Cerebellar cortex (tissue), 1 donor: ENCODE data around the gene MAST4.

Source experiments
- DNase-seq: peaks from one replicate; pipeline ENCODE4 v3.0.0-alpha.2; 2015; ENCODE audit warnings: low spot score

Gene MAST4

DNA sequence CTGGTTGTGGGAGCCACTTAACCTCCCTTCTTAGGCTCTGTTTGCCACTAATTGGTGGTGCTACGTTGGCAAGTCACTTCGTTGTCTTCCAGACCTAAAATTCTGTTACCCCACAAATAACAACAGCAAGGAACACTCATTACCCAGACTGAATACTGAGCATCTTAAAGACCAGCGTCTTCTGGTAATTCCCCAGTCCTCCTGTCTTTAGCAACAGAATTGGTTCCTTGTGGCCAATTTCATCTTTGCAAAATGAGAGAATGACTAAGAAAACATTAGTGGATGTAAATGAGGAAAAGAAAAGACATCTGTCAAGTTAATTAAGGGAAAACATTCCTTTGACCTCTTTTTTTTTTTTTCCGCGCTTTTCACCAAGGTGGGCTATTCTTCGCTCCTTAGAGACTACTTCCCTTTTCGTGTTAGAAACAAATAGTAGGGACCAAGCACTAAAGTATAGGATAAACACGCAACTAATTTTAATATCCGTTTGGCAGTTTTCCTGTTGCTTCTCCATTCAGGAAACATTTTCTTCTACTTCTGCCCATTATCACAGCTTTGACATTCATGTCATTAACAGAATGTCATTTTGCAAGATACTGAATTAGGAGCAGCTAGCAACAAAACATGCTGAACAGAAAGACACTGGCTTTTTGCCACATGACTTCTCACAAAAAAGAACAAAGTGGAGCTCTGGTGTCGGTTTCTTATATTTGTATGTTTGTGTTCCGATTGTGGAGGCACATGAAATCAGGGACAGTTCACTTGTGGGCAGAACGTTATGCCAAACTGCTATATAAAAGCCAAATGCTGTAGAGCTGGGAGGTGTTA is 446.2 kb downstream of the MAST4 start:
- DNase-seq = peak; percentile 6

DNA sequence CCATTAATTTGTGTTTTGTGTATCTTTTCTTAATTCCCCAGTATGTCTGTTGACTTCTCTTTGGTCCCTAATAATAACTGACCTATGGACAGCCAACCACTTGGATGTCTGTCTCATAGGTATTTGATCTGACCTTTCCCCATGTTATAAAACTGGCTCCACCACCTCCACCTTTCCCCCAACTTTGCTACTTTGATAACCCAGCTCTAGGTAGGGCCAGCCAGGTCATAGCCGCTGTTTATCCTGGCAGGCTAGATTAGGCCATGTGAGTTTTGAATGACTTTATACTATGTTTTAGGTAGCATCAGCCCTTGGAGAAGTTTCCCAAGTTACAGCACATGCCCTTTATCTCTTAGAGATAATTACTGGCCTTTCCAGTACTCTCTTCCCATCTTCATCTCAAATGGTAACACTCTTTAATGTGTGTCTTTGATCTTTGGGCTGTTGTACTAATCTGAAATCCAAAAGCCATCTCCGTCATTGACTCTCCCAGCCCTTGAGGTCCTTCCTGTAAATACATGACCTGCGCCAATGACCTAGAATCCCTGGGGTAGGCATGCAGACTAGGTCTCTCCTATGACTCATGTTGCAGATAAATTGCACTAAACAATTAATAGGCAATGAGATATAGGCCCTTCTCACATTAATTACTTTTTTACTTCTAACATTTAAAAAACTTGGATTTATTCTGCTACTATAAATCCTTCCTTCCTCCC is 447.8 kb downstream of the MAST4 start:
- no peak for DNase-seq

DNA sequence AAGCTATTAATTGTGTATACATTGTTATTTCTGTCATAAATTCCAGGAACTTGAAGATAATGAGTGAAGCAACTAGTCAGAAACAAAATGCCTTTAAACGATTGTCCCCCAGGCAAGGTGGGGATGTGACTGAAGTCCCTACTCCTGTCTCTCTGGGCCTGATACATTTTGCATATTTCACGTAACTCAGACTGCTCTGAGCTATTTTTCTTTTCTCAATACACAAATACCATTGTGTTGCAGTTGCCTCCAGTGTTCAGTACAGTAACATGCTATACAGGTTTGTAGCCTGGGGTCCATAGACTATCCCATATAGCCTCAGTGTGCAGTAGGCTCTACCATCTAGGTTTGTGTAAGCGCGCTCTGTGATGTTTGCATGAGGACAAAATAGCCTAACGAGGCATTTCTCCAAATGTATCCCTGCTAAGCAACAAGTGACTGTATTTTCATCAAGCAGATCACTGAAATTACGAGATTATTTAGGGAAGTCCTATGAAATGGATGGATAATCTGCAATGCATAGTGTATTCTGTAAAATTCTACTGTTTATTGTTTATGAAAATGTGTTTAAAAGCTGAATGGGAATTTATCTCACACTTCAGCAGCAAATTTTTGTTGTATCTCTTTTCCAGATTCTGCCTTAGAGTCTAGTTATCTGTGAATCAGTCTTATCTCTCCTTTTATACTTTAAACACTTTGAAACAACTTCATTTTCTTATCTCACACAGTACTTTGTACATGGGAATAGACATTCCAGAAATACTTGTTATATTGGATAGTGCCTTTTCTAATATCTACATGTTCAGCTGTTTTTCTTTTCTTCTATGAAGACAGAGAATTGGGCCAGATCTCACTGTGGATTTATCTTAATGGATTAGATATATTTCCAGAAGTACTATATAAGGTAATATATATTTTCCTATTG is 449.9 kb downstream of the MAST4 start:
- no peak for DNase-seq

- DNase-seq = peak; percentile 91
Measured at GRCh38 chr5:67047160-67047559, 451.0 kb downstream of the MAST4 start.

GRCh38 chr5:67047616-67048015 is 451.4 kb downstream of the MAST4 start:
- DNase-seq = no peak

- no peak for DNase-seq
Measured at GRCh38 chr5:67050125-67050524, 453.9 kb downstream of the MAST4 start.

DNA sequence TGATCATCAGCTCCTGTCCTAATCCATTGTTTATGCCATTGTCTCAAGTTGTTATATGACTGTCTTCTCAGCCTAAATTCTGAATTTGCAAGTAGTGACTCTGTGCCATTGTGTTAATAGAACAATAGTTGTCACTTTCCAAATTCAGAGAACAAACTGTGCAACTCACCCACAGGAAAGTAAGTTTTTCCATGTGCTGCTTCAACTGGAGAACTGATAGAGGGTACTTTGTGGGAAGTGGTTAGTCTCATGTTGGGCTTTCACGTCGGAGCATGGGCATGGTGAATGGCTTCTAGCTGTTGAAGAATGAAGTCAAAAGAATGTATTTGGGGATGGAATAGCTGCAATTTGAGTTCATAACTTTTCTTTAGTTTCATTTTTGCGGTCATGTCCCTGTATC is 454.4 kb downstream of the MAST4 start:
- DNase-seq = no peak

GRCh38 chr5:67051164-67051563 is 455.0 kb downstream of the MAST4 start:
- no peak for DNase-seq

DNA sequence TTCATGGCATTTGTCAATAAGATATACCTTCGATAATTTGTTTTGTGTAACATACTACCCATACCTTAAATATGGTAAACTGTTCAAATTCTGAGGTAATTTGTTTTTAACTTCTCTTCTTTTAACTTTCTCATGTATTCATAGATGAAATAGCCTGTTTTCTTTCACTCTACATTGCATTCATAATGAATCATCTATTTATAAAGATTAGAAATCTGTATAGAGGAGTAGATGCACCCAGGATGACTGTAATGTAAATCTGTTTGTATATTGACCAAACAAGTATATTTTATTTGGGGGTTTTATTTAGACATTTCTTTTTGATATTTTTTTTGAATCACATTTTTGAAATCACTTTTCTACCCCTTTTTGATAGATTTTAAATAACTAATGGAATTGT is 455.8 kb downstream of the MAST4 start:
- DNase-seq = no peak

- DNase-seq = no peak
Measured at GRCh38 chr5:67053229-67053628, 457.0 kb downstream of the MAST4 start.

DNA sequence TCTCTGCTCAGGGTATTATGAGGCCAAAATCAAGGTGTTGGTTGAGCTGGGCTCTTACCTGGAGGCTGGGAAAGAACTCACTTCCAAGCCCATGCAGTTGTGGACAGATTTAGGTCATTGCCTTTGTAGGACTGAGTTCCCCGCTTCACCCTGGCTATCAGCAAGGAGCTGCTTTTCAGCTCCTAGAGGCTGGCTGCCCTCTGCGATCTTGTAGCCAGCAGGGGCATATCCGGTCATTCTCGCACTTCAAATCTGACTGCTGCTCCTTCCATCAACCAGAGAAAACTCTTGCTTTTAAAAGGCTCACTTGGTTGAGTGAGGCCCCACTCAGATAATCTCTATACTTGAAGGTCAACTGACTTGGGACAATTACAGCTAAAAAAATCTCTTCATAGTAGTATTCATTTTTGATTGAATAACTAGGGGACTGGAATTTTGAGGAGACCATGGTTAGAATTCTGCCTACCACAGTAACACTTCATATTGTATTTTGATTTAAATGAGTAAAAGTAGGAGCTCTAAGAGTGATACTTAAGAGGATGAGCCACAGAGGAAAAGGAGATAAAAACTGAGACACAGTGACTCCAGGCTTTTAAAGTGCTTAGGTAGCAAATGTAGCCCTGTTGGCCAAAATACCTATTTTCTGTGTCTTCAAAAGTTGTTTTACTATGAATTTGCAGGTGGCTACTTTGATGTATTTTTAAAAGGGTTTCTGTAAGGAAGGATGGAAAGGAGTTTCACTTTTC is 463.0 kb downstream of the MAST4 start:
- no peak for DNase-seq

DNA sequence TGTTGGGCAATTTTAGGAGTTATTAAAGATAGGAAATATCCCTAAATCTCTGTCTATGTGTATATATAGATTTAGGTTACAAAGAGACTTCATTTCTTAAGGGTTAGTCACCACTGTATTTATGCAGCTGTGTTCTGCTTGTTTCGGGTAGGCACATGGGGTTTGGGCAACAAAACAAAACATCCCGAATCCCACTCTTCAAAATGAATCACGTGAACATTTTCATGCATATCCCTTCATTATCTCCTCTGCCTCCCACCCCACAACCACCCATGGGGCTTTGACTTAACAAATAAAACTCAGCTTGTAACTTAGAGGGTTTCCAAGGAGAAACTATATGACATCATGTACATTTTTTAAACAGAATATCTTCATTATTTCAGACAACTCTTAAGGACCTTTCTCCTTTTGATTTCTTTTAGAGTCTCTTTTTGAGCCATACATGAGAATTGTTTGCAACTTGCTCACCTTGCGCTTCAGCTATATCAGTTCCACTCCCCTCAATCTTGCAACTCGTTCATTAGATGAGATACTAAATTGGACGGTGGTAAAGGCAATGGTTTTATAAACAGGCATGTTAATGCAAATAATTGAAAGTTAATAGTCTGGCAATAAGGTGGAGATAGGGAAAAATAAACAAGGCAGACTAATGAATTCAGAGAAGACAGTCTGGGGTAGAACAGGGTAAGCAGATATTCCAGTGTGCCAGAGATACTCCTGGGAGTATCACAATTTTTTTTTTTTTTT is 463.7 kb downstream of the MAST4 start:
- no peak for DNase-seq

GRCh38 chr5:67061511-67061910 is 465.3 kb downstream of the MAST4 start:
- no peak for DNase-seq

DNA sequence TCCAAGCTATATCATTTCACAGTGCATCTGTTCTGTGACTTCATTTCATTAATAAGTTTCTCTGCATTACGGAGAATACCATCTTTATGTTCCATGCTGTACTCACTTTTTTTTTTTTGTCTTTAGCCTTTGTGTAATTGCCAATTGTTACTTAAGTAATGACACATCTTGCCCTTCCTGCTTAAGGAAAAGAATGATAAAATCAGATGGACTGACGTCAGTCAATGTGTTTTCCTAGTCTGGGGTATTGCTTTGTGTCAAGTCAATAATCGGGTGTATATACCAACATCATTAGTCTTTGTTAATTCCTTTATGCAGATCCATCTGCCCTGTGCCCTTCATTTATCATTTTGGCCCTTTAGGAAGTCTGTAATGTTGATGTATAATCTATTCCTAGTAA is 466.9 kb downstream of the MAST4 start:
- no peak for DNase-seq

- DNase-seq = no peak
Measured at GRCh38 chr5:67063791-67064190, 467.6 kb downstream of the MAST4 start.

GRCh38 chr5:67065237-67065636 is 469.0 kb downstream of the MAST4 start:
- no peak for DNase-seq

GRCh38 chr5:67065696-67066095 is 469.5 kb downstream of the MAST4 start:
- DNase-seq = no peak

- no peak for DNase-seq
Measured at GRCh38 chr5:67066815-67067214, 470.6 kb downstream of the MAST4 start.

DNA sequence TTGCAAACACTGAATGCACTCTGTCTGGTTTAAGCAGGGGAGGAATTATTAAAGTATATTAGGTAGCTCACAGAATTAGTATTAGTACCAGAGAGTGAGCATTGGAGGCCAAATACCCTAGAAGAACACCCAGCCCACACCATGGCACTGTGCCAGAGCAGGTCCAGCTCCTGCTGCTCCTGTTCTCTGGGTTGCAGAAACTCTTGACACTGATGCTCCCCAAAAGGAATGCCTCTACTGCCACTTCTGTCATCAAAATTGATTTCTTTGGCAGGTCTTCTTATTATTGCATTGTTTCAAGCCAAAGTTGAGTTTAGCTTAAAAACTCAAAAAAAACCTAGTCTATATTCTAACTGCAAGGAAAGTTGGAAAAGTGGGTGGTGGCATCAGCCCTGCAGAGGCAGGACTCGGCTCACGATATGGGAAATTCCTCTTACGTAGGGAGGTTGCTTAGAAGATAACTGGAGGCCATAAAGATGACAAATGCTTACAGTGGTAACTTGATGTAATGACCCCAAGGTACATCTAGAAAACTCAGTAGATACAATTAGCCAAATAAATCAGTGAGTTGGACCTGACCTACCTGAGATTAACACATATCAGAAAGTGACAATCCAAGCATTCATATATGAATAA is 477.0 kb downstream of the MAST4 start:
- no peak for DNase-seq

DNA sequence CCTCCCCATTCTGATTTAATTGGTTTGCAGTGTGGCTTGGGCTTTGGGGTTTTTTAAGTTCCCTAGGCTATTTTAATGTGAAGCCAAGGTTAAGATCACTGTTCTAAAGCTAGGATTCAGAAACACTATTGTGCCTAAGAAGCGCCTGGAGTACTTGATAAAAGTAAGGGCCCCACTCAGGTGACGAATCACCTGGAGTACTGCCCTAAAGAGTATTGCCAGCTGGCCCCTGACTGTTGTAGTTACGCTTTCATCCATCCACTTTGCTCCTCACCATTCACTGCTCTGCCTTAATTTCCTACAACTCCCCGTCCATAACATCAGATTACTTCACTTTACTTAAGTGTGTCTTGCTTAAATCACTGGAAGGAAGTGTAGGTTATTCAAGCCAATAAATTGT is 481.1 kb downstream of the MAST4 start:
- DNase-seq = no peak

DNA sequence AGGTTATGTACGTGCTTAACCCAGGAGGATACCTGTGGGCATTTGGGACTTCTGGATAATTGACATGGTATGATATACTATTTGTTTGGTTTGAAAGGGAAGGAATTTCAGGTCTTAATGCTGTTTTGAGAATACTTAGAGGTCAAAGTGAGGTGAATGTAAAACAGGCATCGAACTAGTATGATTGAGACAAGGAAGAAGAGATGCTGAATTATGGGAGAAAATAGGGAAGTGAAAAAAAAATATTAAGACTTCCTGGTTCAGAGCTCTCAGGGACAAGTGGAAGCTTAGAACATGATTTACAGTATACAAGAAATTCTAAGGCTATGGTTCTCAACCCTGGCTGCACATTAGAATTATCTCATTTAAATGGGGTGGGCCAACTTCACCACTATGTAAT is 485.1 kb downstream of the MAST4 start:
- DNase-seq = no peak
